ENCODE measurements around the gene PLCZ1. TPM values are rescaled to one million over a fixed set of nuclear protein-coding genes. Genes with fewer than 3 reads are reported as not detected.

PLCZ1 gene
- total and polyA plus RNA-seq, 9 donors = not detected

GRCh38 chr12:18718462-18718861, 19.4 kb downstream of the PLCZ1 start:
- Histone ChIP-seq H3K27me3 (no peaks in the 10 kb centered on the region), H3K27ac (no peak overlapping the region), H3K9me3 (no peaks in the 10 kb centered on the region), H3K4me1 (ENCODE audit: insufficient read depth) (no peaks in the 10 kb centered on the region), H3K36me3 (no peaks in the 10 kb centered on the region), H3K4me3 (no peak overlapping the region)
- intact Hi-C loops (cut with DNase I) = no loop called here
- DNase-seq = no peak
- TF ChIP-seq CTCF (IDR thresholded peaks at IDR 0.05) (no peak), EP300 (IDR thresholded peaks at IDR 0.05) (no peak), POLR2A (IDR thresholded peaks at IDR 0.05) (no peak)

- Histone ChIP-seq H3K9me3 (no peaks in the 10 kb centered on the region), H3K4me1 (ENCODE audit: insufficient read depth) (no peaks in the 10 kb centered on the region), H3K36me3 (no peaks in the 10 kb centered on the region), H3K27ac (no peak overlapping the region), H3K27me3 (no peaks in the 10 kb centered on the region), H3K4me3 (no peak overlapping the region)
- no peak for DNase-seq
- intact Hi-C loops (cut with DNase I) = no loop called here
- 89 to 90% (median 89%) methylated on average over 1 of the region's 1 CpG for WGBS, 3 donors
- TF ChIP-seq CTCF (IDR thresholded peaks at IDR 0.05) (no peak), EP300 (IDR thresholded peaks at IDR 0.05) (no peak), POLR2A (IDR thresholded peaks at IDR 0.05) (no peak)
Observed at GRCh38 chr12:18716236-18716635, 21.6 kb downstream of the PLCZ1 start.

GRCh38 chr12:18706798-18707197, 31.0 kb downstream of the PLCZ1 start:
- intact Hi-C loops (cut with DNase I) = no loop called here
- H3K4me1 ChIP-seq (ENCODE audit: insufficient read depth) = no peaks in the 10 kb centered on the region
- no peak for TF ChIP-seq CTCF (IDR thresholded peaks at IDR 0.05)
- no peak for TF ChIP-seq POLR2A (IDR thresholded peaks at IDR 0.05)
- TF ChIP-seq EP300 (IDR thresholded peaks at IDR 0.05) = no peak
- no peaks in the 10 kb centered on the region for H3K27me3 ChIP-seq
- WGBS, 3 donors = 97 to 100% (median 100%) methylated on average over 1 of the region's 1 CpG
- no peak overlapping the region for H3K4me3 ChIP-seq
- H3K9me3 ChIP-seq = no peaks in the 10 kb centered on the region
- no peaks in the 10 kb centered on the region for H3K36me3 ChIP-seq
- DNase-seq = no peak
- H3K27ac ChIP-seq = no peak overlapping the region

- Histone ChIP-seq H3K4me1 (ENCODE audit: insufficient read depth) (no peaks in the 10 kb centered on the region), H3K9me3 (no peaks in the 10 kb centered on the region), H3K4me3 (no peak overlapping the region), H3K27ac (no peak overlapping the region), H3K27me3 (no peaks in the 10 kb centered on the region), H3K36me3 (no peaks in the 10 kb centered on the region)
- intact Hi-C loops (cut with DNase I) = no loop called here
- DNase-seq = no peak
- TF ChIP-seq CTCF (IDR thresholded peaks at IDR 0.05) (no peak), POLR2A (IDR thresholded peaks at IDR 0.05) (no peak), EP300 (IDR thresholded peaks at IDR 0.05) (no peak)
- WGBS, 3 donors = 76 to 81% (median 79%) methylated on average over 2 of the region's 2 CpGs
Observed at GRCh38 chr12:18703911-18704310, 33.9 kb downstream of the PLCZ1 start.

GRCh38 chr12:18703321-18703720, 34.5 kb downstream of the PLCZ1 start:
- Histone ChIP-seq H3K27ac (no peak overlapping the region), H3K27me3 (no peaks in the 10 kb centered on the region), H3K9me3 (no peaks in the 10 kb centered on the region), H3K4me1 (ENCODE audit: insufficient read depth) (no peaks in the 10 kb centered on the region), H3K4me3 (no peak overlapping the region), H3K36me3 (no peaks in the 10 kb centered on the region)
- no peak for DNase-seq
- 23 to 32% (median 28%) methylated on average over 2 of the region's 2 CpGs for WGBS, 3 donors
- intact Hi-C loops (cut with DNase I) = no loop called here
- TF ChIP-seq CTCF (IDR thresholded peaks at IDR 0.05) (no peak), POLR2A (IDR thresholded peaks at IDR 0.05) (no peak), EP300 (IDR thresholded peaks at IDR 0.05) (no peak)

Data from ovary (tissue), 9 donors.